GM23338 (cell line): ENCODE results near the gene FAM110C. TPM values are rescaled to one million over a fixed set of nuclear protein-coding genes. Genes with fewer than 3 reads are reported as not detected.

ENCODE experiments used
- ATAC-seq: fragments of 200-7000 bp; cut with Tn5 transposase; 3 replicates; pipeline ENCODE4 v1.9.1; 2020
- DNase-seq: peaks from one replicate; pipeline ENCODE4 v3.0.0-alpha.2; 2015; ENCODE audit warnings: low spot score
- H2AFZ ChIP-seq: fragments of 200-600 bp; sonication (generic); 2 replicates; pipeline ENCODE4 v1.8.0; 2016; ENCODE audit warnings: antibody characterized with exemption, mild to moderate bottlenecking, moderate library complexity
- H3F3A ChIP-seq: fragments of 200-600 bp; sonication (generic); replicated peaks from 2 replicates; pipeline ENCODE4 v1.8.0; 2017; ENCODE audit warnings: antibody characterized with exemption, mixed run types, low read depth
- H3K27ac ChIP-seq: fragments of 200-600 bp; sonication (generic); 2 replicates; pipeline ENCODE4 v1.6.1; 2016; ENCODE audit warnings: low read depth
- H3K27me3 ChIP-seq: fragments of 200-600 bp; sonication (generic); 2 replicates; pipeline ENCODE4 v1.8.0; 2016; ENCODE audit warnings: mild to moderate bottlenecking, mixed run types, moderate library complexity; ENCODE audit not compliant: insufficient read depth
- H3K36me3 ChIP-seq: fragments of 200-600 bp; sonication (generic); 2 replicates; pipeline ENCODE4 v1.8.0; 2016; ENCODE audit warnings: mild to moderate bottlenecking; ENCODE audit not compliant: insufficient read depth
- H3K4me1 ChIP-seq: fragments of 200-600 bp; sonication (generic); 2 replicates; pipeline ENCODE4 v1.8.0; 2016; ENCODE audit warnings: mild to moderate bottlenecking, moderate library complexity; ENCODE audit not compliant: insufficient read depth
- H3K4me2 ChIP-seq: fragments of 200-600 bp; sonication (generic); 2 replicates; pipeline ENCODE4 v1.7.1; 2017; ENCODE audit warnings: mixed run types
- H3K4me3 ChIP-seq: fragments of 200-600 bp; sonication (generic); 2 replicates; pipeline ENCODE4 v1.6.1; 2016; ENCODE audit warnings: mixed run types
- H3K79me2 ChIP-seq: fragments of 200-600 bp; sonication (generic); replicated peaks from 2 replicates; pipeline ENCODE4 v1.8.0; 2017; ENCODE audit warnings: mild to moderate bottlenecking; ENCODE audit not compliant: insufficient read depth
- H3K9me2 ChIP-seq: fragments of 200-600 bp; sonication (generic); 2 replicates; pipeline ENCODE4 v1.8.0; 2017; ENCODE audit not compliant: insufficient read depth
- H4K20me1 ChIP-seq: fragments of 200-600 bp; sonication (generic); replicated peaks from 2 replicates; pipeline ENCODE4 v1.8.0; 2017; ENCODE audit warnings: mild to moderate bottlenecking; ENCODE audit not compliant: insufficient read depth
- H3K27ac Mint-ChIP-seq: 2 replicates; pipeline ENCODE4 v1.8.0; 2020; ENCODE audit warnings: inconsistent platforms, mild to moderate bottlenecking, moderate library complexity, mixed read lengths
- H3K27me3 Mint-ChIP-seq: 3 replicates; pipeline ENCODE4 v1.8.0; 2022; ENCODE audit warnings: low read depth, mild to moderate bottlenecking, moderate library complexity, mixed read lengths, inconsistent platforms; ENCODE audit not compliant: insufficient read depth, poor library complexity
- H3K36me3 Mint-ChIP-seq: 3 replicates; pipeline ENCODE4 v1.8.0; 2021; ENCODE audit warnings: low read depth, mild to moderate bottlenecking, inconsistent platforms, moderate library complexity, mixed read lengths
- H3K4me1 Mint-ChIP-seq: 3 replicates; pipeline ENCODE4 v1.8.0; 2020; ENCODE audit warnings: mild to moderate bottlenecking, inconsistent platforms, mixed read lengths
- H3K4me3 Mint-ChIP-seq: 3 replicates; pipeline ENCODE4 v1.8.0; 2021; ENCODE audit warnings: moderate library complexity, mild to moderate bottlenecking, inconsistent platforms, mixed read lengths
- H3K9me3 Mint-ChIP-seq: 3 replicates; pipeline ENCODE4 v1.8.0; 2020; ENCODE audit warnings: moderate library complexity, mild to moderate bottlenecking, inconsistent platforms, mixed read lengths
- EZH2 ChIP-seq: fragments of 200-600 bp; sonication (generic); IDR thresholded peaks from one replicate; pipeline ENCODE4 v1.8.0; 2017; ENCODE audit warnings: antibody characterized with exemption, mild to moderate bottlenecking, low read depth; ENCODE audit not compliant: unreplicated experiment
- EZH2phosphoT487 ChIP-seq: fragments of 200-600 bp; sonication (generic); IDR thresholded peaks from one replicate; pipeline ENCODE4 v1.8.1; 2018; ENCODE audit warnings: antibody characterized with exemption; ENCODE audit not compliant: unreplicated experiment
- JUNB ChIP-seq: IDR thresholded peaks from one replicate; pipeline ENCODE4 v1.6.1; 2016; ENCODE audit warnings: antibody characterized with exemption; ENCODE audit not compliant: unreplicated experiment
- ZNF114 ChIP-seq: fragments of 250-450 bp; sonication (Bioruptor Pico); IDR thresholded peaks from 2 replicates; pipeline ENCODE4 v1.5.0; 2020; ENCODE audit warnings: mild to moderate bottlenecking, moderate library complexity
- polyA plus RNA-seq: library from polyadenylated mRNA; unstranded; fragments of >200 nt; fragmentation: Nextera tagmentation; extraction: Ambion mirVana; gene quantifications from 2 replicates; pipeline ENCODE4 v1.2.1, GENCODE V29; 2016
- total RNA-seq: library from RNA; depleted of rRNA; stranded (reverse); fragments of >200 nt; shearing (Covaris generic); gene quantifications from 2 replicates; pipeline ENCODE4 v1.2.3, GENCODE V29; 2014
- TF ChIP-seq, protein P1 (sequence below): IDR thresholded peaks from 2 replicates; pipeline ENCODE4 v1.6.1; 2016; ENCODE audit warnings: antibody characterized with exemption
- TF ChIP-seq, protein P2 (sequence below), 2 experiments: fragments of 200-600 bp in 1 of 2; sonication (generic) in 1 of 2; conservative IDR thresholded peaks; 2 replicates each; pipeline versions ENCODE4 v1.5.1 to v1.6.1; 2016 to 2017; ENCODE audit warnings: antibody characterized with exemption in 2 of 2, low read depth in 2 of 2, mild to moderate bottlenecking in 2 of 2, moderate library complexity in 1 of 2
- TF ChIP-seq, protein P3 (sequence below): IDR thresholded peaks from one replicate; pipeline ENCODE4 v1.6.1; 2018; ENCODE audit warnings: antibody characterized with exemption; ENCODE audit not compliant: unreplicated experiment

Gene FAM110C
- total and polyA plus RNA-seq, 2 experiments from 2014 or later: 7.9 to 20.9 TPM

DNA sequence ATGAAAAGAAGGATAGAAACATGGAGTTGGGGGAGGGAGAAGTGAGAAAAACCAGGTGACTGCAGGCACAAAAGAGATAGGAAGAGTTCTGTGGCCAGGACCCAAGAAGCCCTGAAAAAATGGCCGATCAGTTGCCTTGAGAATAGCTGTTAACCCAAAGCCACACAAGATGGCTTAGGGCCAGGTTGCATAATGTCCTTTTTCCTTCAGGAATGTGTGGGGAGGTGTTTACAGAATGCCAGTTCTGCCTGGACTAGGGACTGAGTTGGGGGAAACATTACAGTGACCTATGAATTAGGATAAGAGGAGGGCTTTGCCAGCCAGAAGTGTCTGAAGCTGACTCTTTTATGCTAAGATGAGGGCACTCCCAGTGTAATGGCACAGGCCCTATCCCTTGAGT, 17.1 kb downstream of the FAM110C start:
- no peak for ATAC-seq

DNA sequence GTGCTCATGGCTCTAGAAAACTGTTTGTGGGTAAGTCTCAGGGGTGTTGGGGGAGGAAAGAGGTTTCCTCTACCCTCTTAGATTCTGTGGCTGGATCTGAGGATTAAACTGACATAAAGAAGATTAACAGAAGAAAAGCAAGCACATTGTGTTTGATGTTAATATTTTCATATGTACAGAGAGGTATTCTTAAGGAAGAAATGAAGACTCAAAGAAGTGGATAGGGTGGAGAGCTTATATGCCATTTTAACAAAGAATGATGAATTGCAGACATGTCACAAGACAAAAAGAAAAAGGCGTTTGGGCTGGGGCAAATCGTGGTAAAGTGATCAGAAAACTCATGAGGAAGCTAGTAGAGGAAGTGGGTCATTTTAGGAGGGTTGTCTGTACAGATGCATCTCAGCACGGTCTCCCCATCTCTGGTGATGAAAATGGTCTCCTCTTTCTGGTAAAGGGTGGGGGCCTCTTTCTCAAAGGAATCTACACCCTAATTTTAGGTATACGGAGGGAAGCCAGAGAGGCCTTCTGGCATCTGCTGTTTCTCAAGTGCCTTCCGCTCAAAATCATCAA, 17.8 kb downstream of the FAM110C start:
- no peaks in the 10 kb centered on the region for H3K4me1 Mint-ChIP-seq
- Histone ChIP-seq H3K27ac (no peak overlapping the region), H3K36me3 (no peaks in the 10 kb centered on the region), H3K4me3 (no peak overlapping the region), H4K20me1 (no peaks in the 10 kb centered on the region), H2AFZ (no peak overlapping the region), H3K27me3 (no peaks in the 10 kb centered on the region), H3K4me1 (no peaks in the 10 kb centered on the region), H3K4me2 (no peak overlapping the region), H3K9me2 (0 out of 2 replicates have a peak, but pooled peaks cover 3% of the 10 kb centered on the region), H3F3A (no peaks in the 10 kb centered on the region), H3K79me2 (no peaks in the 10 kb centered on the region)
- no peaks in the 10 kb centered on the region for H3K9me3 Mint-ChIP-seq
- TF ChIP-seq, protein P1, sequence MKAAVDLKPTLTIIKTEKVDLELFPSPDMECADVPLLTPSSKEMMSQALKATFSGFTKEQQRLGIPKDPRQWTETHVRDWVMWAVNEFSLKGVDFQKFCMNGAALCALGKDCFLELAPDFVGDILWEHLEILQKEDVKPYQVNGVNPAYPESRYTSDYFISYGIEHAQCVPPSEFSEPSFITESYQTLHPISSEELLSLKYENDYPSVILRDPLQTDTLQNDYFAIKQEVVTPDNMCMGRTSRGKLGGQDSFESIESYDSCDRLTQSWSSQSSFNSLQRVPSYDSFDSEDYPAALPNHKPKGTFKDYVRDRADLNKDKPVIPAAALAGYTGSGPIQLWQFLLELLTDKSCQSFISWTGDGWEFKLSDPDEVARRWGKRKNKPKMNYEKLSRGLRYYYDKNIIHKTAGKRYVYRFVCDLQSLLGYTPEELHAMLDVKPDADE: no peak
- TF ChIP-seq, protein P2, sequence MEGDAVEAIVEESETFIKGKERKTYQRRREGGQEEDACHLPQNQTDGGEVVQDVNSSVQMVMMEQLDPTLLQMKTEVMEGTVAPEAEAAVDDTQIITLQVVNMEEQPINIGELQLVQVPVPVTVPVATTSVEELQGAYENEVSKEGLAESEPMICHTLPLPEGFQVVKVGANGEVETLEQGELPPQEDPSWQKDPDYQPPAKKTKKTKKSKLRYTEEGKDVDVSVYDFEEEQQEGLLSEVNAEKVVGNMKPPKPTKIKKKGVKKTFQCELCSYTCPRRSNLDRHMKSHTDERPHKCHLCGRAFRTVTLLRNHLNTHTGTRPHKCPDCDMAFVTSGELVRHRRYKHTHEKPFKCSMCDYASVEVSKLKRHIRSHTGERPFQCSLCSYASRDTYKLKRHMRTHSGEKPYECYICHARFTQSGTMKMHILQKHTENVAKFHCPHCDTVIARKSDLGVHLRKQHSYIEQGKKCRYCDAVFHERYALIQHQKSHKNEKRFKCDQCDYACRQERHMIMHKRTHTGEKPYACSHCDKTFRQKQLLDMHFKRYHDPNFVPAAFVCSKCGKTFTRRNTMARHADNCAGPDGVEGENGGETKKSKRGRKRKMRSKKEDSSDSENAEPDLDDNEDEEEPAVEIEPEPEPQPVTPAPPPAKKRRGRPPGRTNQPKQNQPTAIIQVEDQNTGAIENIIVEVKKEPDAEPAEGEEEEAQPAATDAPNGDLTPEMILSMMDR (conservative IDR thresholded peaks at IDR 0.05; ENCODE audit: low read depth in 2 of 2): no peak
- TF ChIP-seq JUNB (no peak), EZH2 (no peak)
- H3K27ac Mint-ChIP-seq: no peak overlapping the region
- DNase-seq (no peak), ATAC-seq (no peak)
- peaks cover 2% of the 10 kb centered on the region for H3K27me3 Mint-ChIP-seq
- H3K4me3 Mint-ChIP-seq: no peak overlapping the region
- H3K36me3 Mint-ChIP-seq: no peaks in the 10 kb centered on the region

More for the DNA sequence above, 17.1 kb downstream of the FAM110C start:
- Mint-ChIP-seq H3K27ac (no peak overlapping the region), H3K27me3 (peaks cover 2% of the 10 kb centered on the region), H3K36me3 (no peaks in the 10 kb centered on the region), H3K9me3 (no peaks in the 10 kb centered on the region), H3K4me1 (no peaks in the 10 kb centered on the region), H3K4me3 (no peak overlapping the region)
- H3K4me1 ChIP-seq: no peaks in the 10 kb centered on the region
- no peak overlapping the region for H3K4me3 ChIP-seq
- H3K79me2 ChIP-seq: no peaks in the 10 kb centered on the region
- no peak for TF ChIP-seq JUNB
- TF ChIP-seq ZNF114 (CRISPR knock-in tag): no peak
- TF ChIP-seq, protein P2 (conservative IDR thresholded peaks at IDR 0.05; ENCODE audit: low read depth in 2 of 2): no peak
- no peak for TF ChIP-seq EZH2phosphoT487
- TF ChIP-seq, protein P3, sequence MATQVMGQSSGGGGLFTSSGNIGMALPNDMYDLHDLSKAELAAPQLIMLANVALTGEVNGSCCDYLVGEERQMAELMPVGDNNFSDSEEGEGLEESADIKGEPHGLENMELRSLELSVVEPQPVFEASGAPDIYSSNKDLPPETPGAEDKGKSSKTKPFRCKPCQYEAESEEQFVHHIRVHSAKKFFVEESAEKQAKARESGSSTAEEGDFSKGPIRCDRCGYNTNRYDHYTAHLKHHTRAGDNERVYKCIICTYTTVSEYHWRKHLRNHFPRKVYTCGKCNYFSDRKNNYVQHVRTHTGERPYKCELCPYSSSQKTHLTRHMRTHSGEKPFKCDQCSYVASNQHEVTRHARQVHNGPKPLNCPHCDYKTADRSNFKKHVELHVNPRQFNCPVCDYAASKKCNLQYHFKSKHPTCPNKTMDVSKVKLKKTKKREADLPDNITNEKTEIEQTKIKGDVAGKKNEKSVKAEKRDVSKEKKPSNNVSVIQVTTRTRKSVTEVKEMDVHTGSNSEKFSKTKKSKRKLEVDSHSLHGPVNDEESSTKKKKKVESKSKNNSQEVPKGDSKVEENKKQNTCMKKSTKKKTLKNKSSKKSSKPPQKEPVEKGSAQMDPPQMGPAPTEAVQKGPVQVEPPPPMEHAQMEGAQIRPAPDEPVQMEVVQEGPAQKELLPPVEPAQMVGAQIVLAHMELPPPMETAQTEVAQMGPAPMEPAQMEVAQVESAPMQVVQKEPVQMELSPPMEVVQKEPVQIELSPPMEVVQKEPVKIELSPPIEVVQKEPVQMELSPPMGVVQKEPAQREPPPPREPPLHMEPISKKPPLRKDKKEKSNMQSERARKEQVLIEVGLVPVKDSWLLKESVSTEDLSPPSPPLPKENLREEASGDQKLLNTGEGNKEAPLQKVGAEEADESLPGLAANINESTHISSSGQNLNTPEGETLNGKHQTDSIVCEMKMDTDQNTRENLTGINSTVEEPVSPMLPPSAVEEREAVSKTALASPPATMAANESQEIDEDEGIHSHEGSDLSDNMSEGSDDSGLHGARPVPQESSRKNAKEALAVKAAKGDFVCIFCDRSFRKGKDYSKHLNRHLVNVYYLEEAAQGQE: no peak
- no peak overlapping the region for H3K27ac ChIP-seq
- no peak overlapping the region for H3K4me2 ChIP-seq
- H3K36me3 ChIP-seq: no peaks in the 10 kb centered on the region
- H3K27me3 ChIP-seq: no peaks in the 10 kb centered on the region
- peak overlapping the region; percentile 32; the same call in 1 of the 2 replicates for H2AFZ ChIP-seq
- no peak for DNase-seq
- no peaks in the 10 kb centered on the region for H3F3A ChIP-seq
- no peaks in the 10 kb centered on the region for H4K20me1 ChIP-seq
- 0 out of 2 replicates have a peak, but pooled peaks cover 3% of the 10 kb centered on the region for H3K9me2 ChIP-seq
